Skeletal muscle tissue (tissue), 2 donors: ENCODE results near the gene NANOS3. TPM values are rescaled to one million over a fixed set of nuclear protein-coding genes. Genes with fewer than 3 reads are reported as not detected.

ENCODE experiments used
- small RNA-seq: library from RNA; depleted of rRNA; stranded (forward); fragments of <200 nt; gene quantifications from one replicate; pipeline ENCODE3, GENCODE V24; 2014
- total RNA-seq: library from RNA; depleted of rRNA; stranded (reverse); fragments of >200 nt; gene quantifications from one replicate; pipeline ENCODE4 v1.2.3, GENCODE V29; 2014

The NANOS3 gene
- total RNA-seq, 1 donor from 2014 or later, result not detected

Small RNA genes within 50 kb of the gene (small RNA-seq; reads per million reads assigned to genes)
- gene MIR181C, result 378 reads per million, percentile 98 among the genes with 10 or more reads in this experiment
- 64.9 reads per million, percentile 96 among the genes with 10 or more reads in this experiment for gene MIR181D

Other genes starting within 250 kb of the NANOS3 start
- 16.2 TPM for gene MRI1, start 112.6 kb upstream of the NANOS3 start, total RNA-seq
- gene C19orf53, start 102.7 kb upstream of the NANOS3 start, total RNA-seq, result 36.0 TPM
- gene ZSWIM4, start 81.7 kb upstream of the NANOS3 start, total RNA-seq, result 2.6 TPM
- gene BRME1, start 29.0 kb downstream of the NANOS3 start, total RNA-seq, result 1.6 TPM
- 2.1 TPM for gene CC2D1A, start 29.1 kb downstream of the NANOS3 start, total RNA-seq
- gene PODNL1, start 61.3 kb downstream of the NANOS3 start, total RNA-seq, result not detected
- gene DCAF15, start 75.4 kb downstream of the NANOS3 start, total RNA-seq, result 6.3 TPM
- 4.7 TPM for gene RFX1, start 129.2 kb downstream of the NANOS3 start, total RNA-seq
- gene RLN3, start 151.0 kb downstream of the NANOS3 start, total RNA-seq, result not detected
- 2.6 TPM for gene IL27RA, start 154.6 kb downstream of the NANOS3 start, total RNA-seq
- gene PALM3, start 184.9 kb downstream of the NANOS3 start, total RNA-seq, result not detected
- not detected for gene MISP3, start 195.7 kb downstream of the NANOS3 start, total RNA-seq
- gene C19orf67, start 208.6 kb downstream of the NANOS3 start, total RNA-seq, result not detected
- gene SAMD1, start 213.6 kb downstream of the NANOS3 start, total RNA-seq, result 12.5 TPM
- 137 TPM for gene PRKACA, start 240.6 kb downstream of the NANOS3 start, total RNA-seq